RWPE1 (cell line): Measurements from ENCODE around the gene PCBP3.

Experiments used
- CTCF ChIA-PET: fragments of 350-600 bp; sonication (Branson Sonifier 250); formaldehyde crosslinking; extraction: SDS; loops from one replicate; lab custom pipeline; 2021; lab: Yijun Ruan, JAX
- POLR2A ChIA-PET: fragments of 400-600 bp; formaldehyde crosslinking; extraction: SDS; loops from one replicate; lab custom pipeline; 2020; ENCODE audit warnings: antibody characterized with exemption; ENCODE audit not compliant: low non-redundant PET; lab: Yijun Ruan, JAX
- DNase-seq: peaks from one replicate; pipeline ENCODE4 v3.0.0; 2012; ENCODE audit warnings: low spot score
- H3K27ac ChIP-seq: fragments of 450-650 bp; 2 replicates; pipeline ENCODE4 v1.5.1; 2017
- CTCF ChIP-seq: fragments of 450-650 bp; conservative IDR thresholded peaks from 2 replicates; pipeline ENCODE4 v1.5.1; 2017; ENCODE audit warnings: low read depth, mild to moderate bottlenecking

Gene PCBP3

GRCh38 chr21:45858180-45858579 is 214.7 kb downstream of the PCBP3 start:
- TF ChIP-seq CTCF: no peak
- H3K27ac ChIP-seq: no peak overlapping the region
- CTCF ChIA-PET: interaction anchor here (0.5 kb wide), 1 partner anchor 22 kb away, joined by 4 read pairs; no protein-coding TSS in a partner anchor
- DNase-seq: no peak
- POLR2A ChIA-PET: no interaction called here

DNA sequence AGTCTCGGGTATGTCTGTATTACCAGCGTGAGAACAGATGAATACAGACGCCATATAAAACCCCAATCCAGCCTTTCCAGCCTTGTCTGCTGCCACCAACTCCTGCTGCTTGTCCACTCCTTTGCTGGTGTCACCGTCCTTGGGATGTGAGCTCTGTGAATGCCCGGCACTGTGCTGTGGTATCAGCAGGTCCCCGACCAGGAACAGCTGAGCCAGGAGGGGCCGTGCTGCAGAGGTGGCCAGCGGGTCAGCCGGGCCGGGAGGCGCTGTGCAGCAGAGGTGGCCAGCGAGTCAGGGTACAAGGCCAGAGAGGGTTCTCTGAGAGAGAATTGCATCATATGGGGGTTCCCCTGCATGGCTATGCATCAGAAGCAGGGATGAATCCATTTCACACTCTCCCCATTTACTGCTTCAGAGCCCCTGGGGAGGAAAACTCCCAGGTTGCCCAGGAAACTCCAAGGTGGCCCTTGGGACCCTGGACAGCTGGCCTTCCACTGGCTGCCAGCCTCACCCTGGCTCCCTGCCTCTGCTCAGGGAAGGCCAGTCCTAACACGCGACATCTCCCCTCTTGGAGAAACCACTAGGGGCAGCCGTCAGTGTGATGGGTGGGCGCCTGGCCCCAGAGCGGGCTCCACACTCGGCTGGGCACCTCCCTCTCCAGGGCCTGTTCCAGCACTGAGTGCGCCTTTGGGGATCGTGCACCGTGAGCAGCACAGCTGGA is 215.7 kb downstream of the PCBP3 start:
- CTCF ChIA-PET: interaction anchor here (2.7 kb wide), 1 partner anchor 21 kb away, joined by 7 read pairs; no protein-coding TSS in a partner anchor
- H3K27ac ChIP-seq: no peak overlapping the region
- DNase-seq: no peak
- TF ChIP-seq CTCF: no peak
- POLR2A ChIA-PET: no interaction called here

DNA sequence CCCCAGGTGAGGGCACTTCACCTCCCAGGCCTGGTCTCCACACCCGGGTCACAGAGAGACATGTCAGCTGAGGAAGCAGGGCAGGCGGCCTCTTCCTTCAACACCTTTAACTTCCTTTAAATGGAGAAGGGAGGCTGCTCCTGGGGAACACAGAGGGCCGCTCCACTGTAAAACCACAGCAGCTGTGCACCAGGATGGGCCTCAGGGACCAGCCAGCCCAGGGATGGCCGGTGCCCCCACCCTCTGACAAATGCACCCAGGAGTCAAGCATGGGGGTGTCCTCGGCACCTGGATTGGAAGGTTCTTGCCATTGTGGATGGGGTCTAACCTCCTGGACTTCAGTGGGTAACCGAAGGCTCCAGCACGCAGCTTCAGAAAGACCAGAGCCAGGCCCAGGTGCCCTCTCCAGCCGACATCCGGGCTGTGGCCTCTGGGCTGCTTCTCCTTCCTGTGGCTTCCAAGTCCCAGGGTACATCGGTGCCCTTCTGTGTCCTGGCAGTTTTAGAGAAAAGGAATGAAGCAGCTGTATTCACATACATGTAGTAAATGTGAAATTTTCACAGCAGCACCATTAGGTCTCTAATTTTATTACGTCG is 216.3 kb downstream of the PCBP3 start:
- CTCF ChIA-PET: interaction anchor here (2.7 kb wide), 1 partner anchor 20 kb away, joined by 7 read pairs; no protein-coding TSS in a partner anchor
- TF ChIP-seq CTCF: no peak

GRCh38 chr21:45860493-45861155 is 217.1 kb downstream of the PCBP3 start:
- H3K27ac ChIP-seq: no peak overlapping the region
- no peak for DNase-seq
- POLR2A ChIA-PET: no interaction called here
- TF ChIP-seq CTCF: no peak
- CTCF ChIA-PET: interaction anchor here (2.7 kb wide), 1 partner anchor 19 kb away, joined by 7 read pairs; no protein-coding TSS in a partner anchor

More for the DNA sequence above, 216.3 kb downstream of the PCBP3 start:
- no peak for DNase-seq
- H3K27ac ChIP-seq: no peak overlapping the region
- POLR2A ChIA-PET: no interaction called here

DNA sequence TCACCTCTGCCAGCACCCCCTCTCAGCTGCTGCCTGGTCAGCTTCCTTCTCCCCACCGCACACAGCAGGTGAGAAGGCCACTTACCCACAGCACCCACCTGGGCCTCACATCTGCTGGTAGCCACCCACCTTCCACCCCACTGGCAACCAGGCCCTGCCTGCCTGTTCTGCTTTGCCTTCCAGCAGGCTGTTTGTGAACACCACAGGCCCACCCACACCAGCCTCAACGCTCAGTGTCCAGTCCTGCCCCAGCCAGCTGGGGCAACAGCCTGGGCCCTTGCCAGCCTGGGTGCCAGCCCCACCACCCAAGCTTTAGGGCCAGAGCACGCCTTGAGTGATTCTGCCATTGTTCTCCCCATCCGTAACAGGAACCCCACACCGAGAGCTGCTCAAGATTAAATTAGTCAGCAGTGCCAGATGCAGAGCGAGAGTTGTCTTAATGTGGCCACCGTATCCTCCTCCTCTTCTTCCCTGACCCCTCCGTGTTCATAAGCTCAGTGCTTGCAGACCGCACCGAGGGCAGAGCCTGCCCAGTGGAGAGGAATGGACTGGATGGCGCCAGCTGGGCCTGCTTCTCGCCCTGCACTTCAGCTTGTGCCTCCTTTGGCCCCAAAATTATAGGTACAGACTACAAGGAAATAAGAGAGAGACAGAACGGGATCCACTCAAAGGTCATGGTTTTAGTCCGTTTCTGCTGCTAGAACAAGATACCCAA is 217.8 kb downstream of the PCBP3 start:
- DNase-seq: no peak
- no peak overlapping the region for H3K27ac ChIP-seq
- ChIA-PET CTCF (interaction anchor here (2.7 kb wide), 1 partner anchor 19 kb away, joined by 7 read pairs; no protein-coding TSS in a partner anchor), POLR2A (no interaction called here)
- TF ChIP-seq CTCF: no peak
